GM12873 (cell line): ENCODE measurements around the gene FKBP10.

Source experiments
- TF ChIP-seq, protein P1 (sequence below): IDR thresholded peaks from 2 replicates; pipeline ENCODE4 v1.5.1; 2012; ENCODE audit warnings: low read depth, mild to moderate bottlenecking, moderate library complexity, low read length, control low read depth; ENCODE audit not compliant: insufficient read depth; ENCODE audit errors: missing control alignments

The FKBP10 gene

DNA sequence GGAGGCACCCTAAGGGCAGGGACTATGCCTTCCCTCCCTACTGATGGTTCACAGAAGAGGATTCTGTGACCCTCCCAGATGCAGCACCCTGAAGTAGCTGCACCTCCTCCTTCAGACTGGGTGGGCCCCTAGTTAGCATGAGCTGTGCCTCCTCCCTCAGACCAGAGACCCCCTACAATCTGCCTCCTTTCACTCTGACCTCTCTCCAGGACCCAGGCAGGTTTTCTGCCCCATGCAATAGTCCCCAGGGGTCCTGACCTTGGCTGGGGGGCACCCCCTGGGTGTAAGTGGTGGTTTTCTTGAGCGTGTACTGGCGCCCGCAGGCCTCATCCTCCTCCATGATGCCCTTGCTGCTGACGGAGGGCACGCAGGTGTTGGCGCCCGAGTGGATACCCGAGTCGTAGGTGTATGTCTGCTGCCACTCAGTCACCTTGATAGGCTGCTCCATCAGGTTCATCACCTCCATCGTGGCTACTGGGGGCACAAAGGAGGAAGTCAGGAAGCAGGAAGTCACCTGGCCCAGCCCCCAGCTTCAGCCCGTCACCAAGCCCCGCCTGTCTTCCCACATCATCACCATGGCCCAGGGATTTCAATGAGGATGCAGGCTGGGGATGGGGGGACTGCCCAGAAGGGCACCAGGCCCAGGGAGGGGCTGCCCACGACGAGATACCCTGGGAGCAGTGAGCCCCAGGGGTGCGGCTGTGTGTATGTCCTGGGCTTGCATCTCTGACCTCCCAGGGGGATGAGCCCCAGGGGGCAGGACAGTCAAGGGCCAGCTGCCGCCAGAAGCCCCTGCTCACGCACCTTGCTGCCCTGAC, 41.2 kb upstream of the FKBP10 start:
- TF ChIP-seq, protein P1, sequence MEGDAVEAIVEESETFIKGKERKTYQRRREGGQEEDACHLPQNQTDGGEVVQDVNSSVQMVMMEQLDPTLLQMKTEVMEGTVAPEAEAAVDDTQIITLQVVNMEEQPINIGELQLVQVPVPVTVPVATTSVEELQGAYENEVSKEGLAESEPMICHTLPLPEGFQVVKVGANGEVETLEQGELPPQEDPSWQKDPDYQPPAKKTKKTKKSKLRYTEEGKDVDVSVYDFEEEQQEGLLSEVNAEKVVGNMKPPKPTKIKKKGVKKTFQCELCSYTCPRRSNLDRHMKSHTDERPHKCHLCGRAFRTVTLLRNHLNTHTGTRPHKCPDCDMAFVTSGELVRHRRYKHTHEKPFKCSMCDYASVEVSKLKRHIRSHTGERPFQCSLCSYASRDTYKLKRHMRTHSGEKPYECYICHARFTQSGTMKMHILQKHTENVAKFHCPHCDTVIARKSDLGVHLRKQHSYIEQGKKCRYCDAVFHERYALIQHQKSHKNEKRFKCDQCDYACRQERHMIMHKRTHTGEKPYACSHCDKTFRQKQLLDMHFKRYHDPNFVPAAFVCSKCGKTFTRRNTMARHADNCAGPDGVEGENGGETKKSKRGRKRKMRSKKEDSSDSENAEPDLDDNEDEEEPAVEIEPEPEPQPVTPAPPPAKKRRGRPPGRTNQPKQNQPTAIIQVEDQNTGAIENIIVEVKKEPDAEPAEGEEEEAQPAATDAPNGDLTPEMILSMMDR, result no peak

DNA sequence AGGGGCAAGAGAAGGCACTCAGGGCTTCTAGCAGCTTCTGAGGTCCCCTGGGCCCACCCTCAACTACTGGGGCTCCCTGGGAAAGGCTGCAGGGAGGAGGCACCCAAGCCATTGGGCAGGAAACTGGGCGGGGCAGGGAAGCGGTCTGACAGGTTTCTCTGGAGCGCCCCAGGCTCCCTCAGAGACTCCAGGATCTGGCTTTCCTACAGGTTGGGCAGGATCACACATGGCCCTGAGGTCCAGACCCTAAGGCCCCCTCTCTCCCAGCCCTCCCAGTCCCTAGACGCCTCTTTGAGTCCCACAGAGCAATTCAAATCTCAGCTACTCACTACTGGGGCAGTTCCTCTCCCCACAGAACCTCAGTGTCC, 40.6 kb upstream of the FKBP10 start:
- TF ChIP-seq, protein P1, result no peak

DNA sequence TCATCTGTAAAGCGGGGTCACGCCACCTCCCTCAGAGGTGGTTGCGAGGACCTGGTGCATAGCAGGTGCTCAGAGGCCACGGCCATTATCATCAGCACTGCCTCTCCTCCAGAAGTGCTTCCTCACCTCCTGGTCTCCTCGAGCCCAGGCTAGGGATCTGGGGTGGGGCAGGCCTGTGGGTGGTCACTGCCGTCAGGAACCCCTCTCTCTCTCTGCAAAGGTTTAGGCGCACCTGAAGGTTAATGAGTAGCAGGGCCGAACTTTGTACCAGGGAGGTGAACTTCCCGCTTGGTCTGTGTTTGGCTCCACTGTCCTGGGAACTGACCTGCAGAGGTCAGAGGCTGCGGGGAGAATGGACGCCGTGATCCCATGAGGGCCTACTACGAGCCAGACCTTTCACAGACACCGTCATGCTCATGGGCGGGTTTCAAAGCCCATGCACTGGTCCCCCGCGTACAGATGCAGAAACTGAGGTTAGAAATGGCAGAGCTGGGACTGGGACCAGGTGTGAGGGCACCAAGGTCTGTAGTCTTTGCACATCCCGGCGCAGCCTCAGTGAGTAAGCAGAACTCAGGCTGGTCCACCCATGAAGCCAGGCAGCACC, 40.1 kb upstream of the FKBP10 start:
- TF ChIP-seq, protein P1, result no peak

DNA sequence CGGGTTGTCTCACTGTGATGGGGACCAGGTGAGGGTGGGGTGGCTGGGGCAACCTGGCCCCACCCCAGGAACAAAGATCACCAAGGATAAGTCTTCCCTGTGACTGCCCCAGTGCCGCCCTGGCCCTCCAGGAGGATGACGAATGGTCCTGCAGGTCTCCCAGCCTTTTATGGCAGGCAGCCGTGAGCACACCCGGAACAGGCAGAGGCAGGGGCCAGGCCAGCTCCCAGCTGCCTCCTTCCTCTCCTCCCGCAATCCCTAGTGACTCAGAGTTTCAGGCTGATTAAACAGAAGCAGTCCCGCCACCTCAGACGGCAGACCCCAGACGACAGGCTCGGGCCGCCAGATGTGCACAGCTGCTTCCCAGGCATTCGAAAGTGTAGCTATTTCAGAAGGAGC, 39.6 kb upstream of the FKBP10 start:
- TF ChIP-seq, protein P1, result no peak

DNA sequence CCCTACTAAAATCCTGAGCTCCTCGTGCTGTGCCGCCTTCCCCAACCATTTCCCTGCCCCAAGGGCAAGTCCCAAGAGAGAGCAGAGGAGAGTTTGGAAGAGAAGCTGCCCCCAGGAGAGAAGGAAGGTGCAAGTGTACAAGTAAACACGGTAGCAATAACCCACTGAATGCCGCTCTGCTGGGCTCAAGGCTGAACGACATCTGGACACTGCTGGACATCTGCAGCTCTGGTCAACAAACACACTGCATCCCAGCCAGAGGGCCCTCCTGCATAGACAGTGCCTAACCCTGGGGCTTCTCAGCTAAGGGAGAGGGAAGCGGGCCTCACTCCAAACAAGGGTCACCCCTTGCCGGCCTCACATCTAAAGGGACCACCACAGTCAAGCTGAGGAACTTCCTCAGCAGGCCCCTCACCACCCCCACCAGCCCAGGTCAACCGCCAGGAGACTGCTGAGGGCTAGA, 39.0 kb upstream of the FKBP10 start:
- TF ChIP-seq, protein P1, result no peak

DNA sequence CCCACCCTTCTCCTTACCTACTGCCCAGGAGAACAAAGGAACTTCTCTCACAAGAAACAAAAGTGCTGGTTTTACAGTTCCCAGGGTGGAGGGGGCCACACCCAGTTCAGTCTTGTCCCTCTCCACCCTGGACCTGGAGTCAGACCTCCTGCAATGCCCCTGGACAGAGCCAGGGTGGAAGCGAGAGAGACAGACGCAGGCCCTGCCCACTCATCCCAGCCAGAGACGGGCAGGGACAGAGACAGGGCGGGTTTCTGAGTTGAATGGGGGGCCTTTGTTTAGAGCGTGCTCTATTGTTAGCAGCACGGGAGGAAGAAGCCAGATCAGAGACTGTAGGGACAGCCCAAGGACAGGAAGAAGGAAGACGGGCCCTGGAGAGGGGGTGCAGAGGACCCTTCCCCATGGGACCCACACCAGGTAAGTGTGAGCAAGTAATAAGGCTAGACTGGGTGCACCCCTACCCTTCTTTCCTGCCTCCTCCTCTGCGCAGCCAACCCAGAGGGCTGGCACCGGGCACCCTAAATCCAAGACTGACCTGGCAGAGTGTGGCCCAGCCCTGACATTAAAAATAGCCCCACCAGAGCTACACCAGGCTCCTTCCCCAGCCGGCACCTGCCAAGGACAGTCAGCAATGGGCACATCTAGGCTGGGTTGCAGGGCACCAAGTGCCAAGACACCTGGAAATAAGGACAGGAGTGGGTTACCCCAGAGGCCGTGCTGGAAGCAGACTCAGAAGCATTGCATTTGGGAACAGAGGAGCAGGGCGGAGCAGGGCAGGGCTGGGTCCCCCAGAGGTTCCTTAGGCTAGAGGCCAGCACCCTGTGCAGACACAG, 37.2 kb upstream of the FKBP10 start:
- TF ChIP-seq, protein P1, result no peak

DNA sequence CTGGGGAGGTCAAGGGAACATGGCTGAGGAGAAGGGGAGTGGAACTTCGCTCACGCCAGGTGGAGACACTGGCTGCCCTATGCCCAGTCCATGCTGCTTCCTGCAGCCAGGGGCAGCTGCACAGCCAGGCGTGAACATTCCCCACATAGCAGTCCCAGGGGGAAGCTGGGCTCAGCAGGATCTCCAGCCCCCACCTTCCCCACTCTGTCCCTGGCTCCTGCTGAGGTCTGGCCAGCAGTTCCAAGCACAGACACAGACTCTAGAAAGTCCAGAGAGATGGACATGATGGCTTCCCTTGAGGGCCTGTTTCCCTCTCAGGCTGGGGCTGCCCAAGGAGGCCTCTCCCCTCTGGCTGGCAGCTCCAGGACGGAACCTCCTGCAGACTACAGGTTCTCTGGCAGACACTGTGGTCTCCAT, 35.6 kb upstream of the FKBP10 start:
- TF ChIP-seq, protein P1, result no peak
